ENCODE data around the gene BCOR. TPM values are rescaled to one million over a fixed set of nuclear protein-coding genes. Genes with fewer than 3 reads are reported as not detected.

The BCOR gene
- total and polyA plus RNA-seq, 2 of the 4 experiments (the other 2 are of a cell fraction): 7.5 to 9.0 TPM

DNA sequence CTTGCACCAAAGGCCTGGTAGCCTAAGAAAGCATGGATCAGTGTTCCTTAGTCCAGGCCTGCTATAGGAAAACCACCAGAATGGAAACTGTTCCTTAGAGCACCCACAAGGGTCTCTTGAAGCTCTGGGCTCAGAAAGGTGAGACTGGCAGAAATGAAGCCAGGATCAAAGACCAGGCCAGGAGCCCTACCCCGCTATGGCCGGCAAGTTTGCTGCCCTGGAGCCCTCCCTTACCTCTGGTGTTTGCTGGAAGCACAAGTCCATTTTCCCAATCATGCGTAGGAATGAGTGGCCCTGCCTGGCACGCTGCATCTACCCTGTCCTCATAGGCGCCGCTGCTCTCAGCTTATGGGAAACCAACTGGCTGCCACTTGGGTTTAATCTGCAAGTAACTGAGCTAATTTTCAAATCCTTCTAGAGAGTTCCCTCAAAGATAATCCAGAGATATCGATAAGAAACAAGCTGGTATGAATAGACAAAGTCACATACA, 37.4 kb downstream of the BCOR start:
- H3K9ac ChIP-seq (ENCODE audit: low read depth, low read length): no peak overlapping the region
- in situ Hi-C loops (cut with MboI; ENCODE audit: low sequenced_read_pairs): no loop called here
- TF ChIP-seq USF2 (IDR thresholded peaks at IDR 0.05; ENCODE audit: low read depth, low read length) (no peak), MAZ (IDR thresholded peaks at IDR 0.05; ENCODE audit: borderline replicate concordance, low read depth, low read length) (no peak), SMC3 (IDR thresholded peaks at IDR 0.05; ENCODE audit: low read depth, low read length) (no peak), FOS (IDR thresholded peaks at IDR 0.05; ENCODE audit: low read depth, low read length) (no peak), RFX5 (IDR thresholded peaks at IDR 0.05; ENCODE audit: low read depth, low read length) (no peak), CHD1 (IDR thresholded peaks at IDR 0.05; ENCODE audit: low read depth, low read length) (no peak), RCOR1 (IDR thresholded peaks at IDR 0.05; ENCODE audit: insufficient replicate concordance, low read length) (no peak)
- TF ChIP-seq, protein P1, sequence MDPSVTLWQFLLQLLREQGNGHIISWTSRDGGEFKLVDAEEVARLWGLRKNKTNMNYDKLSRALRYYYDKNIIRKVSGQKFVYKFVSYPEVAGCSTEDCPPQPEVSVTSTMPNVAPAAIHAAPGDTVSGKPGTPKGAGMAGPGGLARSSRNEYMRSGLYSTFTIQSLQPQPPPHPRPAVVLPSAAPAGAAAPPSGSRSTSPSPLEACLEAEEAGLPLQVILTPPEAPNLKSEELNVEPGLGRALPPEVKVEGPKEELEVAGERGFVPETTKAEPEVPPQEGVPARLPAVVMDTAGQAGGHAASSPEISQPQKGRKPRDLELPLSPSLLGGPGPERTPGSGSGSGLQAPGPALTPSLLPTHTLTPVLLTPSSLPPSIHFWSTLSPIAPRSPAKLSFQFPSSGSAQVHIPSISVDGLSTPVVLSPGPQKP (IDR thresholded peaks at IDR 0.05; ENCODE audit: borderline replicate concordance, low read depth, low read length): no peak
- TF ChIP-seq, protein P2, sequence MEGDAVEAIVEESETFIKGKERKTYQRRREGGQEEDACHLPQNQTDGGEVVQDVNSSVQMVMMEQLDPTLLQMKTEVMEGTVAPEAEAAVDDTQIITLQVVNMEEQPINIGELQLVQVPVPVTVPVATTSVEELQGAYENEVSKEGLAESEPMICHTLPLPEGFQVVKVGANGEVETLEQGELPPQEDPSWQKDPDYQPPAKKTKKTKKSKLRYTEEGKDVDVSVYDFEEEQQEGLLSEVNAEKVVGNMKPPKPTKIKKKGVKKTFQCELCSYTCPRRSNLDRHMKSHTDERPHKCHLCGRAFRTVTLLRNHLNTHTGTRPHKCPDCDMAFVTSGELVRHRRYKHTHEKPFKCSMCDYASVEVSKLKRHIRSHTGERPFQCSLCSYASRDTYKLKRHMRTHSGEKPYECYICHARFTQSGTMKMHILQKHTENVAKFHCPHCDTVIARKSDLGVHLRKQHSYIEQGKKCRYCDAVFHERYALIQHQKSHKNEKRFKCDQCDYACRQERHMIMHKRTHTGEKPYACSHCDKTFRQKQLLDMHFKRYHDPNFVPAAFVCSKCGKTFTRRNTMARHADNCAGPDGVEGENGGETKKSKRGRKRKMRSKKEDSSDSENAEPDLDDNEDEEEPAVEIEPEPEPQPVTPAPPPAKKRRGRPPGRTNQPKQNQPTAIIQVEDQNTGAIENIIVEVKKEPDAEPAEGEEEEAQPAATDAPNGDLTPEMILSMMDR (conservative IDR thresholded peaks at IDR 0.05; ENCODE audit: low read depth, low read length): no peak
- intact Hi-C loops (cut with micrococcal nuclease): no loop called here
- H3K27me3 ChIP-seq (ENCODE audit: control insufficient read depth, insufficient read depth, low read length): no peaks in the 10 kb centered on the region; the same call in 1 of the 2 replicates
- no peak overlapping the region for H2BK120ac ChIP-seq (ENCODE audit: low read depth, low read length)
- H3K27ac ChIP-seq (ENCODE audit: insufficient read depth, low read length): no peak overlapping the region
- H2AFZ ChIP-seq (replicated peaks; ENCODE audit: low read length, poor library complexity): no peak overlapping the region
- H3K4ac ChIP-seq (ENCODE audit: low read depth, low read length): no peak overlapping the region
- H4K20me1 ChIP-seq (ENCODE audit: insufficient read depth, low read length): peaks cover 4% of the 10 kb centered on the region; the same call in 1 of the 2 replicates
- ATAC-seq (ENCODE audit: low read depth) (no peak), DNase-seq (no peak)
- H3K56ac ChIP-seq (ENCODE audit: extremely low read depth, insufficient read depth, low read length): no peak overlapping the region
- no peaks in the 10 kb centered on the region; the same call in 1 of the 2 replicates for H3K4me1 ChIP-seq (ENCODE audit: control insufficient read depth, insufficient read depth, low read length)
- no peak overlapping the region for H3K4me3 ChIP-seq (ENCODE audit: insufficient read depth, low read depth, low read length)
- no peak overlapping the region for H3K4me2 ChIP-seq (ENCODE audit: low read depth, low read length)
- dilution Hi-C loops (cut with HindIII; ENCODE audit: low sequenced_read_pairs, unreplicated experiment): no loop called here
- H3K14ac ChIP-seq (replicated peaks; ENCODE audit: low read depth, low read length): no peak overlapping the region
- H3K18ac ChIP-seq (ENCODE audit: low read depth, low read length): no peak overlapping the region
- no peak overlapping the region for H2BK15ac ChIP-seq (ENCODE audit: low read depth, low read length)
- peaks cover 38% of the 10 kb centered on the region for H3K36me3 ChIP-seq (ENCODE audit: control insufficient read depth, insufficient read depth, low read length)
- BruUV-seq (replicated peaks): no TSS peak
- 0 out of 2 replicates have a peak, but pooled peaks cover 4% of the 10 kb centered on the region for H3K9me1 ChIP-seq (ENCODE audit: insufficient read depth, low read length)
- CTCF ChIA-PET: no interaction called here
- no peak overlapping the region for H3K23ac ChIP-seq (ENCODE audit: low read depth, low read length)
- H4K8ac ChIP-seq (ENCODE audit: low read depth in 2 of 2, low read length in 2 of 2): no peak overlapping the region
- H2AK9ac ChIP-seq (replicated peaks; ENCODE audit: low read depth, low read length, poor library complexity): no peak overlapping the region
- no peak overlapping the region for H2BK20ac ChIP-seq (ENCODE audit: low read depth, low read length)
- H3K9me3 ChIP-seq (ENCODE audit: control insufficient read depth, insufficient read depth, low read length): no peaks in the 10 kb centered on the region
- H3K79me1 ChIP-seq (ENCODE audit: low read depth in 1 of 2, low read length in 2 of 2): peaks cover 0 to 2% of the 10 kb centered on the region in 2 experiments; a peak in 1 of 4 replicates
- H2AK5ac ChIP-seq (ENCODE audit: low read depth, low read length): no peak overlapping the region
- H2BK5ac ChIP-seq (ENCODE audit: low read depth, low read length, poor library complexity, severe bottlenecking): no peak overlapping the region
- POLR2A ChIA-PET (ENCODE audit: unreplicated experiment): no interaction called here
- H4K91ac ChIP-seq (ENCODE audit: insufficient read depth, low read depth, low read length): no peak overlapping the region
- H4K5ac ChIP-seq (ENCODE audit: low read depth, low read length): no peak overlapping the region
- WGBS, 2 experiments (ENCODE audit: extremely low coverage in 2 of 2, insufficient read length in 1 of 2): 81% methylated on average over 3 of the region's 7 CpGs; no CpG with 5 or more reads in 1 of the 2 experiments
